Activated T-helper 17 cell treated with anti-CD3 and anti-CD28 coated beads, Interleukin-2, amount 50 U/mL, for 72 hours (primary cell): ENCODE measurements around the gene SUSD6. TPM values are rescaled to one million over a fixed set of nuclear protein-coding genes. Genes with fewer than 3 reads are reported as not detected.
A peak's percentile ranks its signal among the peaks of the same experiment; 100 is the strongest.
"Not testable (repeated sequence)": the region's sequence is repeated elsewhere in the genome, so short reads cannot be mapped to it uniquely, and the experiment has no call there.

Experiments
- ATAC-seq: fragments of 150-1000 bp; cut with Tn5 transposase; replicated peaks from 2 replicates; pipeline ENCODE4 v1.10.0; 2021; ENCODE audit warnings: mild to moderate bottlenecking, moderate library complexity
- H3K27ac Mint-ChIP-seq: one replicate; pipeline ENCODE4 v1.8.0; 2022; ENCODE audit warnings: mixed read lengths
- H3K27me3 Mint-ChIP-seq: one replicate; pipeline ENCODE4 v1.8.0; 2022; ENCODE audit warnings: mixed read lengths
- H3K36me3 Mint-ChIP-seq: one replicate; pipeline ENCODE4 v1.8.0; 2022; ENCODE audit warnings: low read depth, mild to moderate bottlenecking, mixed read lengths
- H3K4me1 Mint-ChIP-seq: one replicate; pipeline ENCODE4 v1.8.0; 2022; ENCODE audit warnings: mixed read lengths
- H3K4me3 Mint-ChIP-seq: one replicate; pipeline ENCODE4 v1.8.0; 2022; ENCODE audit warnings: mild to moderate bottlenecking, mixed read lengths
- H3K9me3 Mint-ChIP-seq: one replicate; pipeline ENCODE4 v1.8.0; 2022; ENCODE audit warnings: mixed read lengths
- total RNA-seq, 2 donors: library from RNA; stranded (reverse); gene quantifications; one replicate each; pipeline ENCODE4 v1.2.3, GENCODE V29; 2022

Gene SUSD6
- total RNA-seq, 2 donors from 2014 or later: 76.9 to 96.4 TPM

GRCh38 chr14:69687606-69688298 is 76.4 kb downstream of the SUSD6 start:
- no peak for ATAC-seq
- peaks cover 67% of the 10 kb centered on the region for H3K4me1 Mint-ChIP-seq
- no peaks in the 10 kb centered on the region for H3K27me3 Mint-ChIP-seq
- no peaks in the 10 kb centered on the region for H3K9me3 Mint-ChIP-seq
- peak overlapping the region; percentile 13 for H3K27ac Mint-ChIP-seq
- H3K4me3 Mint-ChIP-seq: no peak overlapping the region
- peaks cover 70% of the 10 kb centered on the region for H3K36me3 Mint-ChIP-seq

GRCh38 chr14:69688299-69688649 is 76.9 kb downstream of the SUSD6 start:
- Mint-ChIP-seq H3K4me3 (no peak overlapping the region), H3K9me3 (no peaks in the 10 kb centered on the region), H3K36me3 (peaks cover 65% of the 10 kb centered on the region), H3K27me3 (no peaks in the 10 kb centered on the region), H3K27ac (peak overlapping the region; percentile 13), H3K4me1 (peaks cover 62% of the 10 kb centered on the region)
- ATAC-seq: no peak

GRCh38 chr14:69690042-69690441 is 78.6 kb downstream of the SUSD6 start:
- Mint-ChIP-seq H3K36me3 (peaks cover 72% of the 10 kb centered on the region), H3K4me1 (peaks cover 56% of the 10 kb centered on the region), H3K27ac (peak overlapping the region; percentile 57), H3K4me3 (no peak overlapping the region), H3K27me3 (no peaks in the 10 kb centered on the region), H3K9me3 (no peaks in the 10 kb centered on the region)
- no peak for ATAC-seq

- Mint-ChIP-seq H3K4me3 (no peak overlapping the region), H3K4me1 (peaks cover 53% of the 10 kb centered on the region), H3K9me3 (no peaks in the 10 kb centered on the region), H3K36me3 (peaks cover 60% of the 10 kb centered on the region), H3K27ac (peak overlapping the region; percentile 73), H3K27me3 (no peaks in the 10 kb centered on the region)
- ATAC-seq: no peak
Observed at GRCh38 chr14:69692594-69692993, 81.2 kb downstream of the SUSD6 start.

GRCh38 chr14:69693145-69693544 is 81.7 kb downstream of the SUSD6 start:
- Mint-ChIP-seq H3K27ac (no peak overlapping the region), H3K4me1 (peaks cover 50% of the 10 kb centered on the region), H3K36me3 (peaks cover 57% of the 10 kb centered on the region)

GRCh38 chr14:69693801-69694729 is 82.7 kb downstream of the SUSD6 start:
- H3K9me3 Mint-ChIP-seq: no peaks in the 10 kb centered on the region
- peaks cover 57% of the 10 kb centered on the region for H3K36me3 Mint-ChIP-seq
- H3K27me3 Mint-ChIP-seq: no peaks in the 10 kb centered on the region
- peak overlapping the region; percentile 37 for H3K4me3 Mint-ChIP-seq
- ATAC-seq: peak; percentile 29
- peaks cover 52% of the 10 kb centered on the region for H3K4me1 Mint-ChIP-seq
- peak overlapping the region; percentile 71 for H3K27ac Mint-ChIP-seq

More at GRCh38 chr14:69693145-69693544, 81.7 kb downstream of the SUSD6 start:
- no peaks in the 10 kb centered on the region for H3K27me3 Mint-ChIP-seq
- H3K9me3 Mint-ChIP-seq: no peaks in the 10 kb centered on the region
- no peak overlapping the region for H3K4me3 Mint-ChIP-seq
- ATAC-seq: no peak

GRCh38 chr14:69694730-69695281 is 83.4 kb downstream of the SUSD6 start:
- no peaks in the 10 kb centered on the region for H3K9me3 Mint-ChIP-seq
- peak overlapping the region; percentile 37 for H3K4me3 Mint-ChIP-seq
- ATAC-seq: no peak

GRCh38 chr14:69695322-69696203 is 84.2 kb downstream of the SUSD6 start:
- ATAC-seq: peak; percentile 29
- Mint-ChIP-seq H3K4me3 (peak overlapping the region; percentile 47), H3K27ac (peak overlapping the region; percentile 64), H3K9me3 (no peaks in the 10 kb centered on the region), H3K4me1 (peaks cover 54% of the 10 kb centered on the region), H3K27me3 (no peaks in the 10 kb centered on the region), H3K36me3 (peaks cover 51% of the 10 kb centered on the region)

More at GRCh38 chr14:69694730-69695281, 83.4 kb downstream of the SUSD6 start:
- H3K27me3 Mint-ChIP-seq: no peaks in the 10 kb centered on the region
- peaks cover 57% of the 10 kb centered on the region for H3K4me1 Mint-ChIP-seq
- H3K36me3 Mint-ChIP-seq: peaks cover 54% of the 10 kb centered on the region
- H3K27ac Mint-ChIP-seq: peak overlapping the region; percentile 71

- peak overlapping the region; percentile 48 for H3K4me3 Mint-ChIP-seq
- H3K27me3 Mint-ChIP-seq: no peaks in the 10 kb centered on the region
- peaks cover 55% of the 10 kb centered on the region for H3K4me1 Mint-ChIP-seq
- peaks cover 50% of the 10 kb centered on the region for H3K36me3 Mint-ChIP-seq
- H3K9me3 Mint-ChIP-seq: no peaks in the 10 kb centered on the region
- peak overlapping the region; percentile 64 for H3K27ac Mint-ChIP-seq
- no peak for ATAC-seq
Observed at GRCh38 chr14:69696204-69696527, 84.8 kb downstream of the SUSD6 start.

- peaks cover 43% of the 10 kb centered on the region for H3K36me3 Mint-ChIP-seq
- ATAC-seq: peak; percentile 73
- peak overlapping the region; percentile 48 for H3K4me3 Mint-ChIP-seq
- H3K27me3 Mint-ChIP-seq: no peaks in the 10 kb centered on the region
- no peaks in the 10 kb centered on the region for H3K9me3 Mint-ChIP-seq
- peak overlapping the region; percentile 64 for H3K27ac Mint-ChIP-seq
- H3K4me1 Mint-ChIP-seq: peaks cover 58% of the 10 kb centered on the region
Observed at GRCh38 chr14:69696633-69697557, 85.5 kb downstream of the SUSD6 start.

- H3K4me3 Mint-ChIP-seq: peak overlapping the region; percentile 16
Observed at GRCh38 chr14:69698572-69698971, 87.2 kb downstream of the SUSD6 start.

GRCh38 chr14:69699243-69699642 is 87.8 kb downstream of the SUSD6 start:
- peak overlapping the region; percentile 16 for H3K4me3 Mint-ChIP-seq

More at GRCh38 chr14:69698572-69698971, 87.2 kb downstream of the SUSD6 start:
- Mint-ChIP-seq H3K36me3 (peaks cover 50% of the 10 kb centered on the region), H3K27me3 (no peaks in the 10 kb centered on the region), H3K9me3 (no peaks in the 10 kb centered on the region), H3K27ac (peak overlapping the region; percentile 0), H3K4me1 (peaks cover 56% of the 10 kb centered on the region)
- ATAC-seq: no peak

GRCh38 chr14:69699748-69700303 is 88.4 kb downstream of the SUSD6 start:
- no peak overlapping the region for H3K4me3 Mint-ChIP-seq
- H3K36me3 Mint-ChIP-seq: peaks cover 55% of the 10 kb centered on the region
- no peaks in the 10 kb centered on the region for H3K27me3 Mint-ChIP-seq
- H3K4me1 Mint-ChIP-seq: peaks cover 53% of the 10 kb centered on the region
- H3K27ac Mint-ChIP-seq: peak overlapping the region; percentile 0
- H3K9me3 Mint-ChIP-seq: no peaks in the 10 kb centered on the region
- no peak for ATAC-seq

More at GRCh38 chr14:69699243-69699642, 87.8 kb downstream of the SUSD6 start:
- H3K4me1 Mint-ChIP-seq: peaks cover 55% of the 10 kb centered on the region
- peak overlapping the region; percentile 0 for H3K27ac Mint-ChIP-seq
- peaks cover 51% of the 10 kb centered on the region for H3K36me3 Mint-ChIP-seq
- not testable (repeated sequence) for H3K27me3 Mint-ChIP-seq, H3K9me3 Mint-ChIP-seq
- peak; percentile 43 for ATAC-seq
